ENCODE measurements around the gene PLCB4. TPM values are rescaled to one million over a fixed set of nuclear protein-coding genes. Genes with fewer than 3 reads are reported as not detected.

Gene PLCB4
- total RNA-seq, 1 experiment from 2014 or later = 0.91 TPM

- TF ChIP-seq CTCF (IDR thresholded peaks at IDR 0.05; ENCODE audit: unreplicated experiment) = no peak
- Mint-ChIP-seq H3K4me3 (ENCODE audit: unreplicated experiment) (no peak overlapping the region), H3K36me3 (ENCODE audit: insufficient read depth, unreplicated experiment) (no peaks in the 10 kb centered on the region), H3K27me3 (ENCODE audit: insufficient read depth, unreplicated experiment) (no peaks in the 10 kb centered on the region), H3K4me1 (ENCODE audit: insufficient read depth, unreplicated experiment) (peaks cover 6% of the 10 kb centered on the region), H3K27ac (ENCODE audit: low read depth, unreplicated experiment) (no peak overlapping the region), H3K9me3 (ENCODE audit: unreplicated experiment) (no peaks in the 10 kb centered on the region)
- intact Hi-C loops (cut with micrococcal nuclease) = no loop called here
- BruUV-seq (replicated peaks) = no TSS peak
- POLR2A ChIA-PET = interaction anchor here (0.9 to 1.1 kb wide), 2 partner anchors 10 to 1007 kb away, joined by 3 read pairs; no protein-coding TSS in a partner anchor
- CTCF ChIA-PET = interaction anchor here (0.5 to 1.5 kb wide), 7 partner anchors 10 to 317 kb away, joined by 3 to 10 read pairs (median 3); no protein-coding TSS in a partner anchor
- DNase-seq (ENCODE audit: unreplicated experiment) = no peak
These were observed 1.4 kb downstream of the PLCB4 start for GRCh38 chr20:9070304-9070703.

- intact Hi-C loops (cut with micrococcal nuclease) = no loop called here
- H3K9me3 Mint-ChIP-seq (ENCODE audit: unreplicated experiment) = no peaks in the 10 kb centered on the region
- no peak for DNase-seq (ENCODE audit: unreplicated experiment)
- no peak overlapping the region for H3K4me3 Mint-ChIP-seq (ENCODE audit: unreplicated experiment)
- H3K27ac Mint-ChIP-seq (ENCODE audit: low read depth, unreplicated experiment) = no peak overlapping the region
- no peak for TF ChIP-seq CTCF (IDR thresholded peaks at IDR 0.05; ENCODE audit: unreplicated experiment)
- CTCF ChIA-PET = interaction anchor here (0.6 to 1.9 kb wide), 7 partner anchors 9 to 953 kb away, joined by 3 to 7 read pairs (median 4); no protein-coding TSS in a partner anchor
- POLR2A ChIA-PET = interaction anchor here (0.5 to 1.1 kb wide), 4 partner anchors 15 to 89 kb away, joined by 3 to 4 read pairs (median 3); no protein-coding TSS in a partner anchor
- no TSS peak for BruUV-seq (replicated peaks)
- peaks cover 6% of the 10 kb centered on the region for H3K4me1 Mint-ChIP-seq (ENCODE audit: insufficient read depth, unreplicated experiment)
- H3K36me3 Mint-ChIP-seq (ENCODE audit: insufficient read depth, unreplicated experiment) = no peaks in the 10 kb centered on the region
- no peaks in the 10 kb centered on the region for H3K27me3 Mint-ChIP-seq (ENCODE audit: insufficient read depth, unreplicated experiment)
These were observed 3.3 kb downstream of the PLCB4 start for GRCh38 chr20:9071976-9072726.

GRCh38 chr20:9072861-9073500, 4.1 kb downstream of the PLCB4 start:
- H3K27me3 Mint-ChIP-seq (ENCODE audit: insufficient read depth, unreplicated experiment) = no peaks in the 10 kb centered on the region
- intact Hi-C loops (cut with micrococcal nuclease) = no loop called here
- CTCF ChIA-PET = interaction anchor here (0.6 to 1.9 kb wide), 9 partner anchors 8 to 954 kb away, joined by 3 to 7 read pairs (median 4); no protein-coding TSS in a partner anchor
- no peak overlapping the region for H3K4me3 Mint-ChIP-seq (ENCODE audit: unreplicated experiment)
- no peak for DNase-seq (ENCODE audit: unreplicated experiment)
- H3K9me3 Mint-ChIP-seq (ENCODE audit: unreplicated experiment) = no peaks in the 10 kb centered on the region
- no peak for TF ChIP-seq CTCF (IDR thresholded peaks at IDR 0.05; ENCODE audit: unreplicated experiment)
- H3K36me3 Mint-ChIP-seq (ENCODE audit: insufficient read depth, unreplicated experiment) = no peaks in the 10 kb centered on the region
- H3K4me1 Mint-ChIP-seq (ENCODE audit: insufficient read depth, unreplicated experiment) = peaks cover 6% of the 10 kb centered on the region
- BruUV-seq (replicated peaks) = no TSS peak
- POLR2A ChIA-PET = no interaction called here
- no peak overlapping the region for H3K27ac Mint-ChIP-seq (ENCODE audit: low read depth, unreplicated experiment)

Measured in MCF 10A (cell line).